ENCODE data around the gene RANBP3.
"Not testable (repeated sequence)": the region's sequence is repeated elsewhere in the genome, so short reads cannot be mapped to it uniquely, and the experiment has no call there.

DNA sequence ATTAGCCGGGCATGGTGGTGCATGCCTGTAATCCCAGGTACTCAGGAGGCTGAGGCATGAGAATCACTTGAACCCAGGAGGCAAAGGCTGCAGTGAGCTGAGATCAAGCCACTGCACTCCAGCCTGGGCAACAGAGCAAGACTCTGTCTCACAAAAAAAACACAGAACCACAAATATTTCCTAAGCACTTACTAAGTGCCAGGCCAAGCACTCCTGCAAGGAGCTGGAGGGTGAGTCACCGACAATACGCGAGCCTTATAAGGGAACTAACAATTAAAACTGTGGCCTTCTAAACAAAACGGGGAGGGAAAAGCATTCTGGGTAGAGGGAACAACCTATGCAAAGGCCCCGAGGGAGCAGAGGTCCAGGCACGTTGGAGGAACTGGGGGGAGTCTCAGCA lies 103.4 kb downstream of the RANBP3 start:
- TF ChIP-seq ISL1 (CRISPR knock-in tag; IDR thresholded peaks at IDR 0.05); ZNF565 (CRISPR knock-in tag; conservative IDR thresholded peaks at IDR 0.05; ENCODE audit: low read depth); TOX (CRISPR knock-in tag; IDR thresholded peaks at IDR 0.05; ENCODE audit: borderline replicate concordance); ZFP30 (CRISPR knock-in tag; IDR thresholded peaks at IDR 0.05); CSDC2 (CRISPR knock-in tag; IDR thresholded peaks at IDR 0.05); BACH2 (CRISPR knock-in tag; IDR thresholded peaks at IDR 0.05; ENCODE audit: borderline replicate concordance); ZC3H10 (CRISPR knock-in tag; IDR thresholded peaks at IDR 0.05); ARNTL (CRISPR knock-in tag; IDR thresholded peaks at IDR 0.05; ENCODE audit: borderline replicate concordance, low read depth); CSRNP3 (CRISPR knock-in tag; IDR thresholded peaks at IDR 0.05): not testable (repeated sequence)
- TF ChIP-seq, protein P1, sequence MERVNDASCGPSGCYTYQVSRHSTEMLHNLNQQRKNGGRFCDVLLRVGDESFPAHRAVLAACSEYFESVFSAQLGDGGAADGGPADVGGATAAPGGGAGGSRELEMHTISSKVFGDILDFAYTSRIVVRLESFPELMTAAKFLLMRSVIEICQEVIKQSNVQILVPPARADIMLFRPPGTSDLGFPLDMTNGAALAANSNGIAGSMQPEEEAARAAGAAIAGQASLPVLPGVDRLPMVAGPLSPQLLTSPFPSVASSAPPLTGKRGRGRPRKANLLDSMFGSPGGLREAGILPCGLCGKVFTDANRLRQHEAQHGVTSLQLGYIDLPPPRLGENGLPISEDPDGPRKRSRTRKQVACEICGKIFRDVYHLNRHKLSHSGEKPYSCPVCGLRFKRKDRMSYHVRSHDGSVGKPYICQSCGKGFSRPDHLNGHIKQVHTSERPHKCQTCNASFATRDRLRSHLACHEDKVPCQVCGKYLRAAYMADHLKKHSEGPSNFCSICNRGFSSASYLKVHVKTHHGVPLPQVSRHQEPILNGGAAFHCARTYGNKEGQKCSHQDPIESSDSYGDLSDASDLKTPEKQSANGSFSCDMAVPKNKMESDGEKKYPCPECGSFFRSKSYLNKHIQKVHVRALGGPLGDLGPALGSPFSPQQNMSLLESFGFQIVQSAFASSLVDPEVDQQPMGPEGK (CRISPR knock-in tag; IDR thresholded peaks at IDR 0.05; ENCODE audit: borderline replicate concordance), result not testable (repeated sequence)
- TF ChIP-seq, protein P2, sequence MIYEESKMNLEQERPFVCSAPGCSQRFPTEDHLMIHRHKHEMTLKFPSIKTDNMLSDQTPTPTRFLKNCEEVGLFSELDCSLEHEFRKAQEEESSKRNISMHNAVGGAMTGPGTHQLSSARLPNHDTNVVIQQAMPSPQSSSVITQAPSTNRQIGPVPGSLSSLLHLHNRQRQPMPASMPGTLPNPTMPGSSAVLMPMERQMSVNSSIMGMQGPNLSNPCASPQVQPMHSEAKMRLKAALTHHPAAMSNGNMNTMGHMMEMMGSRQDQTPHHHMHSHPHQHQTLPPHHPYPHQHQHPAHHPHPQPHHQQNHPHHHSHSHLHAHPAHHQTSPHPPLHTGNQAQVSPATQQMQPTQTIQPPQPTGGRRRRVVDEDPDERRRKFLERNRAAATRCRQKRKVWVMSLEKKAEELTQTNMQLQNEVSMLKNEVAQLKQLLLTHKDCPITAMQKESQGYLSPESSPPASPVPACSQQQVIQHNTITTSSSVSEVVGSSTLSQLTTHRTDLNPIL (CRISPR knock-in tag; IDR thresholded peaks at IDR 0.05; ENCODE audit: low read depth), result not testable (repeated sequence)

All from SK-N-SH treated with all-trans-retinoic acid at 6 μM for 48 hours (cell line).